GM21423 (cell line): Measurements from ENCODE around the gene ADAMTS1.

Source experiments
- ATAC-seq: cut with Tn5 transposase; IDR thresholded peaks from one replicate; pipeline ENCODE4 v1.9.1; 2021; ENCODE audit warnings: mild to moderate bottlenecking, moderate library complexity; ENCODE audit not compliant: unreplicated experiment

The ADAMTS1 gene

DNA sequence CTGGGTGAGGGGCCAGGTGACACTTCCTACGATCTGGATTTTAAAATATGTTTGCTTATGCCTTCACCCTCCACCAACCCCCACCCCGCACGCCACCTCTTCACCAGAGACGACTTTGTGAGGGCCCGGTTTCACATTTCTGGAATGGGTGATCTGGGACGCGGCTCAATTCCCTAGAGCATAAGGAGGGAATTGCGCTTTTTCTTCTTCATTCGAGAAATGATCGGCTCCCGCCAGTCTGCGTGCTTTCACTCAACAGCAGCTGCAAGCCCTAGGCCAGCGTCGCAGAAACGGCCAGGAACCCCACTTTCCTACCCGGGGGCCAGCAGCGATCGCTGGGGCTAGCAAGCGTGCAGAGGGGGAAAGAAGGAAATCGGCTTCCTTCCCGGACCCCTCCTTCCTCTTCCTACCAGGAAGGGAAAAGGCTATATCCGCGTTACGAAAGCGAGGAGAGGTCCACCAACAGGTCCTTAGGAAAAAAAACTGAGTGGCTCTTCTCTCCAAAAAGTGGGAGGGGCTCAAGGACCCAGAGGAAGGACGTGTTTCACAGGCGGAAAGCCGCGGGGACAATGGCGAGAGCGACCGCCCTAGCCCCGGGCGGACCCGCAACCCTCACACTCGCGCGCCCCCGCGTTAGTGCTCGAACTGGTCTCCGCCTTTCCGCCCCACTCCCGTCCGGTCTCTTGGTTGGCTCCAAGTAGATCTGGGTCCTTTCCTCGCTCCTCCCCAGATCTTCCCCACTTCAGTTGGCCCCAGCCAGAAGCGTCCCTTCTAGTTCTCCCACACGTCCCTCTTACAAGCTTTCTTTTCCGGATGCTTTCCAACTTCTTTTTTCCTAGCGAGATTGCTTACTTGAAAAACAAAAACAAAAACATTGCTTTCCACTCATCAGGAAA is 1.1 kb upstream of the ADAMTS1 start:
- no peak for ATAC-seq

GRCh38 chr21:26845759-26846035 is 488 bp upstream of the ADAMTS1 start:
- ATAC-seq: no peak

DNA sequence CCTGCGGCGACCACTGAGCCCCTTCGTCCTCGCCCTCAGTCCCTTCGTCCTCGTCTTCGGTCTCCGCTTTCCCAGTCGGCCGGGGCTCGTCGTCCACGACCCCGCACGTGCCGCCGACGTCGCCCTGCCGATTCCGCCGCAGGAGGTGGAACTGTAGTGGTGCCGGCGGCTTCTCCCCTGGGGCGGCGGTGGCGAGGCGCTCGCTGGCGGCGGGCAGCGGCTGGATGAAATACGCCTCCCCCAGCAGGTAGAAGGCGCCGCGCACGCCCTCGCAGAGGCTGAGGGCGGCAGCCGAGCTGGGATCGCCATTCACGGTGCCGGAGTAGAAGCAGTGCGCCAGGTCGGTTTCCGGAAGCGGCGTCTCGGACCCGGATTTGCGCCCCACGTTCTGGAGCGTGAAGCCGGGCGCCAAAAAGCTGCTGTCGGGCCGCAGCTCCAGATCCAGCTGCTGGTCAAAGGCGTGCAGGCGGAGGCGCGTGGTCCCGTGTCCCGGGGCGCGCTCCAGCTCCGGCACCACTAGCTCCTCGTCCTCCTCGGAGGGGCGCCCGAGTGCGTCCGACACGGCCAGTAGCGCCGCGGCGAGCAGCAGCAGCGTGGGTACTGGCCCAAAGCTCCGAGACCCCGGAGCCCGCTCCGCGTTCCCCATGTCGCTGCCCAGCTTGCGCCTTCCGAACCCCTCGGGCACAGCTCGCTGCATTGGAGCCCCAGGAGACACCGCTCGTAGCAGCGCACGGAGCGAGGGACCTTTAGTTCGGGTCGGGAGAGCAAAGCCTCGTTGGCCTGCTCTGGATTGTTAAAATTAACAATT is 747 bp downstream of the ADAMTS1 start:
- ATAC-seq: no peak

GRCh38 chr21:26843933-26844257 is 1.3 kb downstream of the ADAMTS1 start:
- no peak for ATAC-seq

GRCh38 chr21:26842974-26843932 is 2.0 kb downstream of the ADAMTS1 start:
- ATAC-seq: no peak

DNA sequence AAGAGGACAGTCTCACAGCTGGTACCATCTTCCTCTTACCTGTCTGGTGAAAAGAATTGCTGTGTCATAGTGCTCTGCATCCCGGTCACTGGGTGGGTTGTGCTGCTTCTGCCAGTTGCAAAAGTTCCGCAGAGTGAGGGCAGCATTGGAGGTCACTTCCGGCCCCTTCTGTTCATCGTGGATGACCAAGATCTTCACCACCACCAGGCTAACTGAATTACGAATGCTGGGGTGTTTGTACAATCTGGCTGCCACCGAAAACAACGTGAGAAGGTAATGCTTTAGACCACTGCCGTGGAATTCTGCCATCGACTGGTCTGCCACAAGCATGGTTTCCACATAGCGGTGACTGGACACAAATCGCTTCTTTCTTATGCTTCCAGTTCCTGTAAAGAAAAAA is 2.9 kb downstream of the ADAMTS1 start:
- no peak for ATAC-seq

DNA sequence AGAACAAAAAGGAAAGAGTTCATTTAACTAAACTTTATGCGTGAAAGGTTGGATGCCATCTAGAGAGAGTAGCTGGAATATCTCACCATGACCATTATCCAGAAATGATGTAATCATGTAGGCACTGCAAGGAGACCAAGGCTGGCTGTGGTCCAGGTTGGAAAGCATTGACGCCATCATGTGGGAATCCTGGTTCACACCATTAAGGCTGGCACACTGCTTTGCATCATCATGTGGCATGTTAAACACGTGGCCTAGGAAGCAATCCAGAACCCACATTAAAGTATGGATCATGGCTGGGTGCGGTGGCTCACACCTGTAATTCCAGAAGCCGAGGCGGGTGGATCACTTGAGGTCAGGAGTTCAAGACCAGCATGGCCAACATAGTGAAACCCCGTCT is 4.3 kb downstream of the ADAMTS1 start:
- no peak for ATAC-seq

DNA sequence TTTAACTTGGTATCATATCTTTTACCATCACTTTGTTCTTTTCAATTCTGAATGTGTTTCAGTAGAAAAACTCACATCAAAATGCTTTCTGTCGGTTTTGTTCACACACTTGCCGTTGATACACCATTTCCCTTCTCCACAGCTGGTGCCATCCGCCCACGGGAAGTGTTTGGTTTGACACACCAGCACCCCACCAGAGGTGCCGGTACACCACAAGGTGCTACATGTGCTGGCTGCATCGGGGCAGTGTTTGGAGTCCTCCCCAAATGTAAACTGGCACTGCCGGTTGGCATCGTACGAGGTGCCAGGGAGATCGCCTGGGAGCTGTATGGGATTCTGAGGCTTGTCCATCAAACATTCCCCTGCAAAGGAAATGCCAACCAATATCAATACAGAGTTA is 5.0 kb downstream of the ADAMTS1 start:
- no peak for ATAC-seq

DNA sequence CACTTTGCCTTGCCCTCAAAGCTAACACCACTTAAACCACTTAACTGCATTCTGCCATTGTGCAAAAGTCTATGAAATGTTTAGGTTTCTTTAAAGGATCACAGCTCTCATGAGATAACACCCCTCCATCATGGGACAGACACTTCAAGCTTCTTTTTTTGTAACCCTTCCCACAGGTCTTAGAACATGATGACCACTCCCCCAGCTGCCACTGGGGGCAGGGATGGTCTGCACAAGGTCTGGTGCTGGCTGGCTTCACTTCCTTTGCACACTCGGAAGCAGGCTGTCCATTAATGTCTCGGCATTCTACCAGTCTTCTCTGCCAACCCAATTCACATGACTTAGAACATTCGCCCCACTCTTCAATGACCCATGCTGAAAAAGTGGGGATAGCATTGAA is 7.7 kb downstream of the ADAMTS1 start:
- ATAC-seq: no peak

- no peak for ATAC-seq
Measured at GRCh38 chr21:26836528-26836927, 8.7 kb downstream of the ADAMTS1 start.

DNA sequence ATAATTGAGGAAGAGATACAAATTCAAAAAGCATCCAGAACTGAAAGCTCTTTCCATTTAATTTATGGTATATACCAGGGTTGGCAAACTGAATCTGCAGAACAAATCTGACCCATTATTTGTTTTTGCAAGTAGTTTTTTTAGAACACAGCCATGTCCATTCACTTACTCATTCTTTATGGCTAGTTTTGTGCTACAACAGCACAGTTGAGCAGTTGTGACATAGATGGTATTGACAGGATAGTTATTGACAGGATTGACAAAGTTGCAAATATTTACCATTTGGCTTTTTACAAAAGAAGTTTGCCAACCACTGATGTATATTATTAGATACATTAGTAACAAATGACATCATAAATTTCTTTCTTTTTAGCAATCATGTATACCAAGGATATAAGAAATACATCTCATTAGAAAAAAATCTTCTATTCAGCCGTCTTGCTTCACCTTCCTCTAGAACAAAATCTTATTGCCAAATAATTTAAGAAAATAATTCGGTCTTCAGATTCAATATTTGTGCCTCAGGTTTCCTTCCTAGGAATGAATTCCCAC is 9.4 kb downstream of the ADAMTS1 start:
- ATAC-seq: no peak

GRCh38 chr21:26835027-26835713 is 10.0 kb downstream of the ADAMTS1 start:
- ATAC-seq: no peak

GRCh38 chr21:26834181-26834905 is 10.9 kb downstream of the ADAMTS1 start:
- ATAC-seq: no peak

GRCh38 chr21:26833460-26833939 is 11.7 kb downstream of the ADAMTS1 start:
- no peak for ATAC-seq

DNA sequence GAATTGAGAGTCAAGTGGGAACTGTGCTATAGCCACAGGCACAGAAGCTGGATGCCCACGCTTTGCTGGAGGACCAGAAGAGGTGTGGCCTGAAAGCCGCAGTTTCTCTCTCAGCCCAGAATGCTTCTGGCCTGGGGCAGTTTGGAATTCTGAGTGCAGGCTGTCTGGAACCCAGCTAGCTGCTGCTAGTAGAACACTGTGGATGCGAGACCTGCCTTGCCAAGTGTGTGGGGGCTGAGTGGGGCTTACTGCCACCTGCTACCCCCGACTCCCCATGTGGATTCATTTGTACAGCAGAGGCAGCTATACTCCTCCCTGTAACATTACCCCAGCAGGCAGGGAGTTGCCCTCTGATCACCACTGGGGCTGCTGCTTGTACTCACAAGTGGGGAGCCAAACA is 12.2 kb downstream of the ADAMTS1 start:
- no peak for ATAC-seq

GRCh38 chr21:26832546-26832945 is 12.7 kb downstream of the ADAMTS1 start:
- ATAC-seq: no peak

DNA sequence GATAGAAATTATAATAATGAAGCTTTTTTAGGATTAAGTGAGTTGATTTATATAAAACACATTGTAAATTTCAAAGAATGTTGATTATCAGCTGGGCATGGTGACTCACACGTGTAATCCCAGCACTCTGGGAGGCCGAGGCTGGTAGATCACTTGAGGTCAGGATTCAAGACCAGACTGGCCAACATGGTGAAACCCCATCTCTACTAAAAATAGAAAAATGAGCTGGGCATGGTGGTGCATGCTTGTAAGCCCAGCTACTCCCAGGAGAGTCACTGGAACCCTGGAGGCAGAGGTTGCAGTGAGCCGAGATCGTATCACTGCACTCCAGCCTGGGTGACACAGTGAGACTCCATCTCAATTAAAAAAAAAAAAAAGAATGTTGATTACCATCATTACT is 18.4 kb downstream of the ADAMTS1 start:
- ATAC-seq: no peak

- ATAC-seq: no peak
Measured at GRCh38 chr21:26820509-26820908, 24.7 kb downstream of the ADAMTS1 start.

GRCh38 chr21:26819740-26820324 is 25.4 kb downstream of the ADAMTS1 start:
- ATAC-seq: no peak
